ENCODE results near the gene CD9.

The CD9 gene

DNA sequence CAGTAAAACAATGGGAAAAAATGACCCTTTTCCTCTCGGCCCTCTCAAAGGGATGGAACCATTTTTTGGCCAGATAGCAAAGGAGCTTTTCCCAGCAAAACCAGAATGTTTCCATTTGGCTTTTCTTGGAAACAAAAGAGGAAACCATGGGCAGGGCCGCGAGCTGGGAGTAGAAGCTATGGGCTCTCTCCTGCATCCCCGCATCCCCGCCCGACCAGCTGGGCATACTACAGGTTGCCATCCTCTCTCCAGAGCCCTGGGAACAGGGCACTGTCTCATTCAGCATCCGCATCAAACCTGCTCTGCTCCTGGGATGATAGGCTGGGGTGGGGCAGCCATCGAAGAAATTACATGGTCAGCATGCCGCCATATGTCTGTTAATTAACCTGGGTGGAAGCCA is 20.9 kb downstream of the CD9 start:
- no peak for DNase-seq (ENCODE audit: low read depth)

GRCh38 chr12:6222078-6222654 is 22.0 kb downstream of the CD9 start:
- no peak for DNase-seq (ENCODE audit: low read depth)

GRCh38 chr12:6223545-6223944 is 23.3 kb downstream of the CD9 start:
- no peak for DNase-seq (ENCODE audit: low read depth)

DNA sequence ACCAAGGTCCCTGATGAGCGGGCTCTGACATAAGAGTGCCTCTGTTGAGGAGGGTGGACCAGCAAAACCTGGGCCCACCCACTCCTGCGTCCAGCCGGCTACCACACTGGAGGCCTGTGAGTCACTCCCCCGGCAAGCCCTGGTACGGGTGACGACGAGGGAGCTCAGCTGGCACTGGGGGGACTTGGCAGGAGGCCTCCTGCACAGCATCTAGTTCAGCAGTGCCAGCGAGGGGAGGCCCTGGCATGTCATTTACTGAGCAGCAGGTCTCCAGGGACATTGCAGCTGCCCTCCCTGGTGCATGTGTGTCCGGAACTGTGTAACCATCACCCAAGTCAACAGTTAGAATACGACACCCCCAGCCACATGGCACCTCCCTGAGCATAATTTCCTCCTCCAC is 24.4 kb downstream of the CD9 start:
- no peak for DNase-seq (ENCODE audit: low read depth)

DNA sequence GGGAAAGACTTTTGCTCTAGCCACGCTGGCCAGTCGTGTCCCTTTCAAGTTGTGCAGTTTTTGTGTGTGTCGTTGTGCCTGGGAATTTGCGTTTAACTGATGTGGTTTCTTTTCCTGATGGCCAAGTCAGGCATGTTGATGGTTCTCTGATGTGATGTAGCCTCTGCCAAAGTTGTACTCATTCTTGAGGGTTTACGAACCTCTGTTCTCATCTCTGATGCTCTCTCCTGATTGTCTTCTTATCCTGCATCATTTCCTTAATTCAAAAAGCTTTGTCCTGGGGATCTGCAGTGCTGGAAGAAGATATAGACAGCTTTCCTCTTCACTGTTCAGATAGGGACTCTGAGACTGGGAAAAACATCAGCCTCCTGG is 25.4 kb downstream of the CD9 start:
- no peak for DNase-seq (ENCODE audit: low read depth)

DNA sequence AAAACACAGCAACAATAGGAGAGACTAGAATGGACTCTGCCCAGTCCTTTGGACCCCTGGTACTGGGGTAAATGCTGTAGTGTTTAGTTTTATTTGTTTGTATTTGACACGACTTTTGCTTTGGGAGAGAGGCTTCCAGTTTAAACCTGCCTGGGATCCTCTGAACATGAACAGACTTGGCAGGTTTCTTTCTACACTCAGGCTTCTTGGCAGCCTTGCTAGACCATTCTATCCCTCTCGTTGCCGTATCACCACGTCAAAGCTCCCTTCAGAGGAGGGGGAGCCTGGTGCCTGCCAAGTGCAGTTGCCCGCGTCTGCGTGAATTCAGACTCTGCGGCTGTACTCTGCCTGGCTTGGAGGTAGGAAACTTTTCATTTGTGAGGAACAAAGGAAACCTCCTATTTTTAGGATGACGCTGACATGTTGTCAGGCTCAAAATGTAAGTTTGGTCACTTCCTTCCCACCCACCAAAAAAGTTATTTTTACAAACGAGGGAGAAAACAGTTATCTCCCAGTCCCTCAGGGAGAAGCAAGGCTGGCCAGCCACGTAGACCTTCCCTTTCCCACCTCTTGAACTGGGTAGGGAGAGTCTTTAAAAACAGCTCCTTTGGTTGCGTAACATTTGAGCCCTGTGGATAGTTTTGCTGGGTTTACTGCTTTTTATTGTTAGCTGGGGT is 25.9 kb downstream of the CD9 start:
- DNase-seq (ENCODE audit: low read depth), result no peak

DNA sequence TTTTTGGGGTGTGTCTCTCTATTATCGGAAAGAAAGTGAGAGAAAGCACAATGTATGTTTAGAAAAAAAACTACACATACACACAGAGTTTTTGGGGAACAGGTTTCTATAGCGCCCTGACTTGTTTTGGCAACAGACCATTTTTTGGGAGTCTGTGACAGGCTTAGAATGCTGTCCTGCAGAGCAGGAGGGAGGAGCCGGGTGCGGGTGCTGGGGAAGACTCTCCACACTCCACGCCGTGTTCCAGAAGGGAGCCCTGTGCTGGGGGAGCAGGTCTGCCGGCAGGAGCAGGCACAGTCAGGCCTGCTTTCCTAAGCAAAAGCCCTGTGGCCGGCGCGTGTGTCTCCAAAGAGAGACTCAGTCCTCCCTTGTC is 26.5 kb downstream of the CD9 start:
- no peak for DNase-seq (ENCODE audit: low read depth)

- DNase-seq (ENCODE audit: low read depth), result no peak
Measured at GRCh38 chr12:6228535-6229223, 28.5 kb downstream of the CD9 start.

- no peak for DNase-seq (ENCODE audit: low read depth)
Measured at GRCh38 chr12:6229224-6230218, 29.3 kb downstream of the CD9 start.

- DNase-seq (ENCODE audit: low read depth), result peak; percentile 44
Measured at GRCh38 chr12:6230321-6231110, 30.3 kb downstream of the CD9 start.

- no peak for DNase-seq (ENCODE audit: low read depth)
Measured at GRCh38 chr12:6231359-6232268, 31.4 kb downstream of the CD9 start.

DNA sequence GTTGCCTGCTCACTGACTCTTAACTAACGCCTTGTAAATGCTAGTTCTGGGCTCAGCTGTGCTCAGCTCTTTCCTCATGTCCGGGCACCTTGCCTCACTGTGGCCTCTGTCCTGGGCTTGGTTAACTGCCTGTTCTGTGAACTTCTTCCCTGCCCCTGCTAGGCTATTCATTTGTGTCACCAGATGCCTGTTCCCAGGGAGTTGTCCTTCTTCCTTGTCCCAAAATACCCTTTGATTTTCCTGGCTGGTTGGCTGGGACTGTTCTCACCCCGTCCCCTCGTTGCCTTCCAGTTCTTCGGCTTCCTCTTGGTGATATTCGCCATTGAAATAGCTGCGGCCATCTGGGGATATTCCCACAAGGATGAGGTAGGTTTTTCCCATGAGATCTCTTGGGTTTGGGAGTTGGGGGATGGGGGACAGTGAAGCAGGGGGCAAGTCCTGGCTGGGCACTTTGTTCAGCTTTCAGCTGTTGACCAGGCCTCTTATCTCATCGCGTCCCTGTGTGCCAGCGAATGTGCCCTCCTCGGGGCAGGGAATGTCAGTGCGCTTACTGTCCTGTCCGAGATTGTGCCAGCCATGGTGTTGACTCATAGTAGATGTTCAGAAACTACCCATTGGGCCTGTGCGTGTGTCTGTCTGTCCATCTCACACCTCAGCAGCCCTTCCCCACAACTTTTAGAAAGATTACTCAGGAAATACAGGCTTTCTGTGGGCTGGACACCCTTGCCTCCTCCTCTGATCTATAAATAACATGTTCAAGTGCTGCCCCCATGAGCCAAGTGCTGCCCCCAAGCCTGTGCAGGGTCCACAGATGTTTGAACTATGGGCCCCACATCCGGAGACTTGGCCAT is 33.1 kb downstream of the CD9 start:
- DNase-seq (ENCODE audit: low read depth), result no peak

GRCh38 chr12:6234214-6234613 is 34.0 kb downstream of the CD9 start:
- DNase-seq (ENCODE audit: low read depth), result no peak

DNA sequence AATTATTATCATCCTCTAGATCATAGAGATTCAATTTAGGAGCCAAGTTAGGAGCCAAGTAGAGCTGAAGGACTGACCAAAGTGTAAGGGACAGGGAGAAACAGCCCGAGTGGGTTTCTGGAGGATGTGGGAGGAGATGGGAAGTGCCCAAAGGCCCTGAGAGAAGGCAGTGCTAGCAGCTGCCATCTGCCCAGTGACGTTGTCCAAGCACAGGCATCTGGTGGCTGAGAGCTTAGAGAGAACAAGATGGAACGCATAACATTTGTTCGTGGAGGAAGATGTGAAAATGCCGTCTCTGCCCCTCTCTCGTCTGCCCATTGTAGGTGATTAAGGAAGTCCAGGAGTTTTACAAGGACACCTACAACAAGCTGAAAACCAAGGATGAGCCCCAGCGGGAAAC is 34.7 kb downstream of the CD9 start:
- DNase-seq (ENCODE audit: low read depth), result no peak

- DNase-seq (ENCODE audit: low read depth), result no peak
Measured at GRCh38 chr12:6235499-6235898, 35.3 kb downstream of the CD9 start.

DNA sequence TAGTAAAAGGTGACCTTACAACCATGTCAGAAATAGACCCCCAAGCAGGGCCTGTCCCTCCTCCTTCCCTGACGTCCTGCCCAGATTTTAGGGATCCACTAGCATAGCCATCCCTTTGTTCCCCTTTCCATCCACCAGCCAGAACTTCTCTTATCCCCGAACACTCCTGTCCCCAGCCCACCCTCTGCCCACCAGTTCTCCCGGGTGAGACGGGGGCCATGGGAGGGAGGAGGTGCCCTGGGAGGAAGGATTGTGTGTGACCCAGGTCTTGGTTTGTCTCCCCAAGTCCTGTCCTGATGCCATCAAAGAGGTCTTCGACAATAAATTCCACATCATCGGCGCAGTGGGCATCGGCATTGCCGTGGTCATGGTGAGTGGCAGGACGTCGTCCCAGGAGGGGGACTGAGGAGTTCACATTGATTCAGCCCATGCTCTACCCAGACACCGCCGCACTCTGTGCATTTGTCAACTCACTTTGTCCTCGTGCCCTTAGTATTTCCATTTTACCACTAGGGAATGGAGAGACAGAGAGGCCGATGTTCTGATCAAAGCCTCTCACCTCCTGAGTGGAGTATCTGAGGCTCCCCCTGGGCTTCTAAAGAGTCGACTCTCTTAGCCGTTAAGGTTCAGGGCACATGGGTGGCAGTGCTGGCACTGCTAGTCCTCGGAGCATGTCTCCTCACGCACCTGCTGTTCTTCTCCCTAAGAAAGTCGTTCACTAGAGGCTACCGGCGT is 35.9 kb downstream of the CD9 start:
- DNase-seq (ENCODE audit: low read depth), result no peak

DNA sequence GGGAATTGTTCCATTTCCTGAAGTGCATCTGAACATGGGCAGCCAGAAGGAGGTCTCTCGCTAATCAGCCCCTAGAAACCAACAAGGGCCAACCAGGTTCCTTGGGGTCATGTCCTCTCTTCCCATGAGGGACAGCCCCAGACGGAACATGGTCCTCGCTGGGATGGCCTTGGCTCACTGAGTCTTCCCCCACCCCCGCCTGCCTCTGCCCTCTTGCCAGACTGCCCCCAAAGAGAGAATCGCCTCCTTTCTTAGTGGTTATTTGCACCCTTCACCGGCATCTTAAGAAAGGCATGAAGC is 36.4 kb downstream of the CD9 start:
- no peak for DNase-seq (ENCODE audit: low read depth)

- no peak for DNase-seq (ENCODE audit: low read depth)
Measured at GRCh38 chr12:6237830-6238229, 37.6 kb downstream of the CD9 start.

DNA sequence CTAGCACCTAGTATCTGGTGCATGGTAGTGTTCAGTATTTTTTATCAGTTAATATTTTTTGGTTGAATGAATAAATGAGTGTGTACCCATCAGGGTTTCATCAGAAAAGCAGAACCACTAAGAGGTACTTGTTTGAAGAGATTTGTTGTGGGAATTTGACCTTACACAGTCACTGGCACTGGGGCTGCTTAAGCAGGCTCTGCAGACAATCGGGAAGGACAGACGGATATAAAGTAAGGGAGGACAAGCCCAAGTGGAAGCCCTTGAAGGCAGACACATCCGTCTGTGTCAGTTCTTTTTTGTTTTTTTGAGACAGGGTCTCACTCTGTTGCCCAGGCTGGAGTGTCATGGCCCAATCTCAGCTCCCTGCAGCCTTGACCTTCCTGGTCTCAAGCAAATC is 38.7 kb downstream of the CD9 start:
- no peak for DNase-seq (ENCODE audit: low read depth)

All from stimulated activated CD8-positive, alpha-beta memory T cell treated with anti-CD3 and anti-CD28 coated beads, Interleukin-4, amount 100 ng/mL, for 24 hours (primary cell).